ENCODE measurements around the gene ESR2.
"Not testable (repeated sequence)": the region's sequence is repeated elsewhere in the genome, so short reads cannot be mapped to it uniquely, and the experiment has no call there.

ESR2 gene

GRCh38 chr14:64196814-64197411, 97.3 kb downstream of the ESR2 start:
- peak; percentile 13 for DNase-seq (ENCODE audit: low read depth)

DNA sequence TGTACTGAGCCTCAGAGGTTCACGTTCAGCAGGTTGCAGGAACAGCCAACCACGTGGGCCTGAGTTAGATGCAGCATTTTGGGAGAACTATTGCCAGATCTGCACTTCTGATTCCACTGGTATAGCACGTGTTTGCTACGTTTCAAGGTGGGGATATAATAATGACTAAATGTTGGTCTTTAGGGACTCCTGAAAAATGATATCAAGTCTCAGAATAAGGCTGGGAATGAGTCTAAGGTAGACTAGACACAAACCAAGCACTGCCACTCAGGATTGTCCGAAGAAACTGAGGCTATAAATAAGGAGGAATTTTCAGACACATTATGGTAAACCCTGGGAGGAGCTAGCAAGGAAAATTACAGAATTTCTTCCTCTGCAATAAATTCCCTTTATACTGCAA, 98.1 kb downstream of the ESR2 start:
- no peak for DNase-seq (ENCODE audit: low read depth)

- DNase-seq (ENCODE audit: low read depth): no peak
Observed at GRCh38 chr14:64195199-64195598, 99.0 kb downstream of the ESR2 start.

GRCh38 chr14:64194404-64194803, 99.8 kb downstream of the ESR2 start:
- DNase-seq (ENCODE audit: low read depth): no peak

GRCh38 chr14:64193821-64194220, 100.3 kb downstream of the ESR2 start:
- DNase-seq (ENCODE audit: low read depth): no peak

- peak; percentile 76 for DNase-seq (ENCODE audit: low read depth)
Observed at GRCh38 chr14:64191756-64192155, 102.4 kb downstream of the ESR2 start.

DNA sequence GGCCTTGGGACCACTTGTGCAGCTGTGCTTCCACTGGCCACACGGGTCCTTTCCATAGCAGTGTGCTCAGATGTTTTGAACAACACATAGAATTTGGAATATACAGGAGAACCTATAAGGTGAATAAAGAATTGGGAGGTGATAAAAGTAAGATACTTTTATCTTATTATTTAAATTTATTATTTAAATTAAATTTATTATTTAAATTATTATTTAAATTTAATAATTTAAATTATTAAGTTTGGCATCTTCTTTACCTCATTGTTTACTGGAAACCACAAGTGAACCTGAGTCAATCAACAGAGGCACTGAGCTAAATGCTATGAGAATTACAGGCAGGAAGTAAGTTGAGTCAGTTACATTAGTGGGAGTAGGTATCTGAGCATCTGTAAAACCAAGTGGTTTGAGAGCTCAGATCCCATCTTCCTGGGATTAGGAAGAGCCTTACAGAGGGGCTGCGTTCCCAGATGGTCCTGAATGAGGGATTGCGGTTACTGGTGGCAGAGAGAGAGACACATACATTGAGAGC, 103.1 kb downstream of the ESR2 start:
- DNase-seq (ENCODE audit: low read depth): no peak

DNA sequence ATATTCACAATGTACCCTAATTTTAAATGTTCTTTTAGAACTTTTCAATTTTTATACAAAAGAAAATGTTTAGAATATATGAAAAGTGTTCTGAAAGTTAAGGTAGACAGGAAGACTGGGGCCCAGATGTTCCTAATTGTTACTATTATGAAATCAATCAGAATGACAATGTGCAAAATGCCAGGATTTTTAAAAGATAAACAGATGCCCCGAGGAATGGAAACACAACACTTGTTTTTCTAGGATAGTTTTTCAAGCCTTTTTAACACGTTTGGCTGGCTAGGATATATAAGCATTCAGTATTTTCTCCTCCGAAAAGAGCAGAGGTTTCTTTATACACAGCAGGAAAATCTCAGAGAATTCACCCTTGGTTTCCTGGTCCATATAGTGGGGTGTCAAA, 106.8 kb downstream of the ESR2 start:
- DNase-seq (ENCODE audit: low read depth): peak; percentile 58

- no peak for DNase-seq (ENCODE audit: low read depth)
Observed at GRCh38 chr14:64186231-64187129, 107.7 kb downstream of the ESR2 start.

DNA sequence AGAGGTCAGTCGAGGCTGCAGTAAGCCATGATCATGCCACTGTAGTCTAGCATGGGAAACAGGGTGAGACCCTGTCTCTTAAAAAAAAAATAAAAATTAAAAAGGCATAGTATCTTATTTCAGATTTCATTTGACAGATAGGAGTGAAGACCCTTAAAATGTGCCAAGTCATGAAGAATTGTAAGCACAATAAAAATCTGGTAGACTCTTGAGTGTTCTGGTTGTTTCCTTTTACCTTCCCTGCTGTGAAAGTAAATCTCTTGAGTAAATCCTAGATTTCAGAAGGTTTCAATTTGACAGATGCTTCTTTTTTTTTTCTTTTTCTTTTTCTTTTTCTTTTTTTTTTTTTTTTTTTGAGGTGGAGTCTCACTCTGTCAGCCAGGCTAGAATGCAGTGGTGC, 109.0 kb downstream of the ESR2 start:
- no peak for DNase-seq (ENCODE audit: low read depth)

- no peak for DNase-seq (ENCODE audit: low read depth)
Observed at GRCh38 chr14:64184103-64184729, 110.0 kb downstream of the ESR2 start.

DNA sequence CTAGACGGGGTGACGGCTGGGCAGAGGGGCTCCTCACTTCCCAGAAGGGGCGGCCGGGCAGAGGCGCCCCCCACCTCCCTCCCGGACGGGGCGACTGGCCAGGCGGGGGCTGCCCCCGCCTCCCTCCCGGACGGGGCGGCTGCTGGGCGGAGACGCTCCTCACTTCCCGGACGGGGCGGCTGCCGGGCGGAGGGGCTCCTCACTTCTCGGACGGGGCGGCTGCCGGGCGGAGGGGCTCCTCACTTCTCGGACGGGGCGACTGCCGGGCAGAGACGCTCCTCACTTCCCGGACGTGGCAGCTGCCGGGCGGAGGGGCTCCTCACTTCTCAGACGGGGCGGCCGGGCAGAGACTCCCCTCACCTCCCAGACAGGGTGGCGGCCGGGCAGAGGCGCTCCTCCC, 111.3 kb downstream of the ESR2 start:
- DNase-seq (ENCODE audit: low read depth): not testable (repeated sequence)

GRCh38 chr14:64178814-64179213, 115.4 kb downstream of the ESR2 start:
- DNase-seq (ENCODE audit: low read depth): no peak

DNA sequence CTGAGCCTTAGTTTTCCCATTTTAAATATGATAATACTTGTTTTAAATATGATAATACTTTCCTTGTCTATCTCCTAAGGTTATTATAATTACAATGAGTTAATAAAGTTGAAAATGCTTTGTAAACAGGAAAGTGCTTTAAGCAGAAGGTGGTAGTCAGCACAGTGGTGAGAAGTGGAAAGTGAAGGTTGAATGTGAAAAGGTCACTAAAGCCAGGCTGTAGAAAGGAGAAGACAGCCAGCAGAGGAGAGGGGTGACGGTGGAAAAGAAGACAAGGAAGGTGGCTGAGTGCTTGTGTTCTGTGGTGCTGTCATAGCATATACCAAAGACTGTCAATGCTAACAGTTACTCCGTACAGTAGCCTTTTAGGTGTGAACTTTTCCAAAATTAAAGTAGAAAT, 117.8 kb downstream of the ESR2 start:
- no peak for DNase-seq (ENCODE audit: low read depth)

DNA sequence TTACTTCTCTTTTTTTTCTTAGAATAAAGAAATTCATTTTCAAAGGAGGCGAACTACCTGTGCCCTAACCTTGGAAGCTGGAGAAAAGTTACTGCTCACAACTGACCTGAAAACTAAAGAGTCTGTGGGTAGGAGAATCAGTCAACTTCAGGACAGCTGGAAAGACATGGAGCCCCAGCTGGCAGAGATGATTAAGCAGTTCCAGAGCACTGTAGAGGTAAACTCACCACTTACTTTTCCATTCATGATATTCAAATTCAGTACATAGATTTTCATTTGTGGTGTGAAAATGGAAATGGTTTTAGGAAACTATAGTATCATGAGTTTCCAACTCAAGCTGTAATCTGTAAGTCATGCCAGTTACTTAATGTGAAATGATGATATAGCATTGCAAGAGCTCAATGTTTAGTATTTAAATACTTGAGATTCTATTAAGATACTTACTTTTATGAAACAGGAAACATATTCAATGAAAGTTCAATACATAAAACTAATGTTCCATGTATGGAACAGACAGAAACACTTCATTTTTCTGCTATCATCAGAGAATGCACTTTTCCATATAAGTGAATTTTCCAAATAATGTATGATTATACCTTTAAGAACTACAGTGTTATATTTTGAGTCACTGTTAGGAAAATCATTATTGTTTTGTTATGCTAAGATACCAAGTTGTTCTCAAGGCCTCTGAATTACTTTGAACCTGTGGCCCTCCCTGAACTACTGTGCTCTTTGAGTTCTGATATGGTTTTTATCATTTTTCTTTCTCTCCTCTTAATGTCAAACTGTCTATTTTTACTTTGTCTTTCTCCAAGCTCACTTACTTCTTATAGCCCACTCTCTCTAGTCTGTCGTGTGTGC, 119.0 kb downstream of the ESR2 start:
- no peak for DNase-seq (ENCODE audit: low read depth)

DNA sequence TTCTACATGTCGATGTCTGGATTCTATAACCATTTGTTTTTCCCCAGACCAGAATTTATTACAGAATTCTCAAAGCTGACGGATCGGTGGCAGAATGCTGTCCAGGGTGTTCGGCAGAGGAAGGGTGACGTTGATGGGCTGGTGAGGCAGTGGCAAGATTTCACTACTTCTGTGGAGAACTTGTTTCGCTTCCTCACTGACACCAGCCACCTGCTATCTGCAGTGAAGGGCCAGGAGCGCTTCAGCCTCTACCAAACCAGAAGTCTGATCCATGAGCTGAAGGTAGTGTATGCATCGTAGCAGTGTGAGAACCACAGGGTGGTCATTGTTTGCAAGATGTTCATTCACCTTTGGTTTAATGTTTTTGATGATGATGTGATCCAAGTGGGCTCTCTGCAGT, 124.0 kb downstream of the ESR2 start:
- no peak for DNase-seq (ENCODE audit: low read depth)

DNA sequence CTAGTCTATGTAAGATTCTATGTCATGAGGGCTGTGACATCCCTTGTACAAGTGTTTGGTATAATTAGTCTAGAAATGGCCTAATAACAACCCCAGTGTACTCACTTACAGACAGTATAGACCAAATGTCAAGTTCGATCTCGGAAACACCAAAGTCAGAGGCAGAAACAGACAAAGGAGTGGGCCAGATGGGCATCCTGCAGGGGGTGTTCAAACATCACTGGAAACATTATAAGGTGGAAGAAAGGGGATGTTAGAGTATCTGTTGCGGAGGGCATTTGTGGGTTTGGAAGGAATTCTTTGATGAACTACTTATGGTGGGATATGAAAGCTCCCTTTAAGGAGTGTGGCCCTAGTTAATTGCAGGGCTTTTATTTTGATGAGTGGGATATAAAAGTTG, 134.6 kb downstream of the ESR2 start:
- no peak for DNase-seq (ENCODE audit: low read depth)

- DNase-seq (ENCODE audit: low read depth): no peak
Observed at GRCh38 chr14:64158608-64159007, 135.6 kb downstream of the ESR2 start.

DNA sequence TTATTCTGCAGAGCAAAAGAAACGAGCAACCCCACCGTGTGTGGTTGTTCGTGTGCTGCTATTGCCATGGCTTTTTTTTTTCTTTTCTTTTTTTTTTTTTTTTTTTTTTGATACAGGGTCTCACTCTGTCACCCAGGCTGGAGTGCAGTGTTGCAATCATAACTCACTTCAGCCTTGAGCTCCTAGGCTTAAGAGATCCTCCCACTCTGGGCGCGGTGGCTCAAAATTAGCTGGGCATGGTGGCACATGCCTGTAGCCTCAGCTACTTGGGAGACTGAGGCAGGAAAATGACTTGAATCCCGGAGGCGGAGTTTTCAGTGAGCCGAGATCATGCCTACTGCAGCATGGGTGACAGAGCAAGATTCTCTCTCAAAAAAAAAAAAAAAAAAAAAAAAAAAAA, 144.2 kb downstream of the ESR2 start:
- DNase-seq (ENCODE audit: low read depth): no peak

DNA sequence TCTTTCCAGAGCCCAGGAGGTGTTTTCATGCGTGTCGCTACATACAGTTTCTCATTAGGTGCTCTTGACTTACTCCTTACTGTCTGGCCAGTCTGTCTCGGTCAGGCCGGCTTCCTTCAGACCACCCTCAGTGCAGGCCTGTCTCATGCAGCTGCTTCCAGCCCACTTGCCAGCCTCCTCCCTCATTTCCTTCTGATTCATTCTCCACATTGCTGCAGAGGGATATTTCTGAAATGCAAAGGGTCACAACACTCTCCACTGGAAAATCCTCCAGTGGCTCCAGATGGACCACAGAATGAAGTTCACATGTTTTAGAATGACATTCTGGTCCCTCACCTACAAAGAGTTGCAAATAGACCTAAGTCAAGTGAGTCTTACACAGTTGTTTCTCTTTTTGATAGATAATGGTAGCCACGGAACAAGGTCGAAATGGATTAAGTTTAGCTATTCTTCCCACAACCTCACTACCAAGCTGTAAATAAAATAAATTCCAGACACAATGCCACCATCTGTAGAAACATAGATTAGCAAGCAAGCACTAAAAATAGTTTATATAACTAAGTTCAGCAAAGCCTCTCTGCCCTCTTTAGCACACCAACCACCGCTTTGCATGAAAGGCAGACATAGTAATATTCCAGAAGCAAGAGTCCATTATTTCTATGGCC, 146.9 kb downstream of the ESR2 start:
- no peak for DNase-seq (ENCODE audit: low read depth)

GRCh38 chr14:64137657-64138290, 156.4 kb downstream of the ESR2 start:
- DNase-seq (ENCODE audit: low read depth): peak; percentile 20
